AG10803 (cell line): ENCODE results near the gene TRIM15.
"Not testable (repeated sequence)": the region's sequence is repeated elsewhere in the genome, so short reads cannot be mapped to it uniquely, and the experiment has no call there.

Source experiments
- DNase-seq: peaks from one replicate; pipeline ENCODE4 v3.0.0; 2010; ENCODE audit warnings: low read depth
- H3K4me3 ChIP-seq: 2 replicates; pipeline ENCODE4 v1.5.1; 2011; ENCODE audit warnings: mild to moderate bottlenecking, low read length, control low read depth
- CTCF ChIP-seq: conservative IDR thresholded peaks from 2 replicates; pipeline ENCODE4 v1.5.1; 2011; ENCODE audit warnings: mild to moderate bottlenecking, low read length, control low read depth, inconsistent platforms

The TRIM15 gene

GRCh38 chr6:30136570-30137286 is 26.6 kb upstream of the TRIM15 start:
- TF ChIP-seq CTCF = no peak
- no peak overlapping the region for H3K4me3 ChIP-seq
- DNase-seq = no peak

DNA sequence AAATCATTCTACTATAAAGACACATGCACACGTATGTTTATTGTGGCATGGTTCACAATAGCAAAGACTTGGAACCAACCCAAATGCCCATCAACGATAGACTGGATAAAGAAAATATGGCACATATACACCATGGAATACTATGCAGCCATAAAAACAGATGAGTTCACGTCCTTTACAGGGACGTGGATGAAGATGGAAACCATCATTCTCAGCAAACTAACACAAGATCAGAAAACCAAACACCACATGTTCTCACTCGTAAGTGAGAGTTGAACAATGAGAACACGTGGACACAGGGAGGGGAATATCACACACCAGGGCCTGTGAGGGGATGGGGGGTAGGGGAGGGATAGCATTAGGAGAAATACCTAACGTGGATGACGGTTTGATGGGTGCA is 23.1 kb upstream of the TRIM15 start:
- not testable (repeated sequence) for DNase-seq, H3K4me3 ChIP-seq

- TF ChIP-seq CTCF = no peak
Measured at GRCh38 chr6:30142665-30143064, 20.7 kb upstream of the TRIM15 start.

GRCh38 chr6:30143780-30144179 is 19.6 kb upstream of the TRIM15 start:
- H3K4me3 ChIP-seq = no peak overlapping the region
- no peak for DNase-seq
- TF ChIP-seq CTCF = no peak

More at GRCh38 chr6:30142665-30143064, 20.7 kb upstream of the TRIM15 start:
- no peak overlapping the region for H3K4me3 ChIP-seq
- no peak for DNase-seq

- no peak overlapping the region for H3K4me3 ChIP-seq
- no peak for TF ChIP-seq CTCF
- no peak for DNase-seq
Measured at GRCh38 chr6:30144811-30145210, 18.5 kb upstream of the TRIM15 start.

GRCh38 chr6:30145818-30146217 is 17.5 kb upstream of the TRIM15 start:
- no peak overlapping the region for H3K4me3 ChIP-seq
- no peak for DNase-seq
- TF ChIP-seq CTCF = no peak

DNA sequence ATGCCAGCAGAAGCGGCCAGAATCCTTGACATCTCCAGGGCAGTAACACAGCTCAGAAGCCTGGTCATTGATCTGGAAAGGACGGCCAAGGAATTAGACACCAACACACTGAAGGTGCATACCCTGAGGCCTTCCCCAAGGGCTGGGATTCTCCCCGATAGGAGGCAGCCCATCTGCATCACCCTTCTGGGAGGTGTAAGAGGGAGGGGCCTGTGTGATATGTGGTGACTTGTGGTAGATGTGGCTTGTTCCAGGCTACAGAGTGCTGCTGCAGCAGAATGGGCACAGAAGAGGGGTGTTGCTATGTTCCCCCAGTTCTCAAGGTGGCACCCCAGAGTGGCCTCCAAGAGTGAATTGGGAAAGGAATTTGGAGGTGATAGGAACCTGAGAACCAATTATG is 16.2 kb upstream of the TRIM15 start:
- DNase-seq = no peak
- TF ChIP-seq CTCF = no peak
- no peak overlapping the region for H3K4me3 ChIP-seq
